Gastrocnemius medialis (tissue), 4 donors: ENCODE measurements around the gene SALL3. TPM values are rescaled to one million over a fixed set of nuclear protein-coding genes. Genes with fewer than 3 reads are reported as not detected.

Source experiments
- ATAC-seq, 2 donors: fragments of 150-250 bp; one replicate each; pipeline ENCODE4 v1.9.1; 2016
- DNase-seq, 2 donors: peaks; one replicate each; pipeline ENCODE4 v3.0.0-alpha.2; 2019
- H3K27ac ChIP-seq, 4 donors: fragments of 200-600 bp; sonication (generic); 1 replicate in 1 of 4; 2 replicates in 3 of 4; pipeline ENCODE4 v1.5.1; 2016 to 2018; ENCODE audit warnings: mild to moderate bottlenecking in 2 of 4, moderate library complexity in 1 of 4
- H3K27me3 ChIP-seq, 3 donors: fragments of 200-600 bp; sonication (generic) in 2 of 3; 1 replicate in 1 of 3; 2 replicates in 2 of 3; pipeline versions ENCODE4 v1.5.1 to v1.6.0; 2016 to 2019; ENCODE audit warnings: mild to moderate bottlenecking in 1 of 3, moderate library complexity in 1 of 3
- H3K36me3 ChIP-seq, 2 donors: fragments of 200-600 bp; sonication (generic) in 1 of 2; one replicate each; pipeline ENCODE4 v1.5.1; 2017 to 2018
- H3K4me1 ChIP-seq, 2 donors: fragments of 200-600 bp; sonication (generic) in 1 of 2; one replicate each; pipeline ENCODE4 v1.5.1; 2016 to 2017; ENCODE audit warnings: mild to moderate bottlenecking in 2 of 2
- H3K4me3 ChIP-seq, 4 donors: fragments of 200-600 bp; sonication (generic) in 3 of 4; 1 replicate in 1 of 4; 2 replicates in 3 of 4; pipeline ENCODE4 v1.5.1; 2016 to 2019; ENCODE audit warnings: mild to moderate bottlenecking in 2 of 4
- H3K9me3 ChIP-seq, 3 donors: fragments of 200-600 bp; sonication (generic) in 2 of 3; 1 replicate in 1 of 3; 2 replicates in 2 of 3; pipeline ENCODE4 v1.5.1; 2016 to 2019
- POLR2A ChIP-seq, 2 donors: fragments of 450-650 bp; IDR thresholded peaks; one replicate each; pipeline ENCODE4 v1.6.1; 2017; ENCODE audit warnings: antibody characterized with exemption in 2 of 2, mild to moderate bottlenecking in 2 of 2, moderate library complexity in 2 of 2
- in situ Hi-C, 4 donors: fragments of 200-750 bp; cut with MboI; loops; one replicate each; pipeline versions ENCODE4 v1.15.0 to v1.8.0; 2017; ENCODE audit warnings: low sequenced_read_pairs in 4 of 4
- intact Hi-C: fragments of 100-400 bp; cut with DNase I; formaldehyde crosslinking; loops from one replicate; pipeline ENCODE4 v1.15.1; 2023; ENCODE audit warnings: low total_unique reads
- total RNA-seq, 4 donors: library from RNA; depleted of rRNA; stranded (reverse); fragments of >200 nt; gene quantifications; one replicate each; pipeline versions ENCODE4 v1.1.0 to v1.2.3, GENCODE V29; 2016
- TF ChIP-seq, protein P1 (sequence below), 5 experiments: fragments of 450-650 bp in 3 of 5; fragments of 200-600 bp in 2 of 5; sonication (generic) in 2 of 5; IDR thresholded peaks in 4 of 5; conservative IDR thresholded peaks in 1 of 5; 1 replicate in 4 of 5; 2 replicates in 1 of 5; pipeline ENCODE4 v1.5.1; 2016 to 2019; ENCODE audit warnings: antibody characterized with exemption in 5 of 5, mild to moderate bottlenecking in 3 of 5, moderate library complexity in 3 of 5

The SALL3 gene
- total RNA-seq, 4 donors from 2014 or later: not detected

DNA sequence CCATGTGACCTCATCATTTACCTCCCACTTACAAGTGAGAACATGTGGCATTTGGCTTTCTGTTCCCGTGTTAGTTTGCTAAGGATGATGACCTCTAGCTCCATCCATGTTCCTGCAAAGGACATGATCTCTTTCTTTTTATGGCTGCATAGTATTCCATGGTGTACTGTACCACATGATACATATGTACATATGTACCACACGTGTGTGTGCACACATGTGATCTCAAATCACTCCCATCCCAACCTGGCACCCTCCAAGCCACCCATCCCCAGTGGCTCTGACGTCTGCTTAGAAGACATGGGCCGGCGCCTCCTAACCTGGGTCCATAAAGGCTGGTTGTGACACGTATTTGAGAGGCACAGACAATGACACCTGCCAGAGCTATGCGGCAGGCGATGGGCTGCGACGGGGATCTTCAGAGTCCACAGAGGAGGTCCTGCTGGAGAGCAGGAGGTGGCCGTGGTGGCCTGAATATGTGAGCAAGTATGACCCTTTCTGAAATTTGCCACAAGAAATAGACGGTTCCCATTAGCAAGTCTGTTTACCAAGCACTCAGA, 8.8 kb upstream of the SALL3 start:
- Histone ChIP-seq H3K36me3 (no peaks in the 10 kb centered on the region), H3K9me3 (no peaks in the 10 kb centered on the region), H3K4me3 (no peak overlapping the region), H3K27me3 (peaks cover 46 to 79% (median 49%) of the 10 kb centered on the region in 3 donors), H3K27ac (no peak overlapping the region), H3K4me1 (peaks cover 0 to 5% of the 10 kb centered on the region in 2 donors)
- TF ChIP-seq POLR2A (IDR thresholded peaks at IDR 0.05): no peak
- TF ChIP-seq, protein P1, sequence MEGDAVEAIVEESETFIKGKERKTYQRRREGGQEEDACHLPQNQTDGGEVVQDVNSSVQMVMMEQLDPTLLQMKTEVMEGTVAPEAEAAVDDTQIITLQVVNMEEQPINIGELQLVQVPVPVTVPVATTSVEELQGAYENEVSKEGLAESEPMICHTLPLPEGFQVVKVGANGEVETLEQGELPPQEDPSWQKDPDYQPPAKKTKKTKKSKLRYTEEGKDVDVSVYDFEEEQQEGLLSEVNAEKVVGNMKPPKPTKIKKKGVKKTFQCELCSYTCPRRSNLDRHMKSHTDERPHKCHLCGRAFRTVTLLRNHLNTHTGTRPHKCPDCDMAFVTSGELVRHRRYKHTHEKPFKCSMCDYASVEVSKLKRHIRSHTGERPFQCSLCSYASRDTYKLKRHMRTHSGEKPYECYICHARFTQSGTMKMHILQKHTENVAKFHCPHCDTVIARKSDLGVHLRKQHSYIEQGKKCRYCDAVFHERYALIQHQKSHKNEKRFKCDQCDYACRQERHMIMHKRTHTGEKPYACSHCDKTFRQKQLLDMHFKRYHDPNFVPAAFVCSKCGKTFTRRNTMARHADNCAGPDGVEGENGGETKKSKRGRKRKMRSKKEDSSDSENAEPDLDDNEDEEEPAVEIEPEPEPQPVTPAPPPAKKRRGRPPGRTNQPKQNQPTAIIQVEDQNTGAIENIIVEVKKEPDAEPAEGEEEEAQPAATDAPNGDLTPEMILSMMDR (IDR thresholded peaks at IDR 0.05 in 4 of 5, conservative IDR thresholded peaks at IDR 0.05 in 1 of 5): no peak
- ATAC-seq: no peak
- intact Hi-C loops (no loop called here), in situ Hi-C loops (no loop called here)
- DNase-seq: no peak

DNA sequence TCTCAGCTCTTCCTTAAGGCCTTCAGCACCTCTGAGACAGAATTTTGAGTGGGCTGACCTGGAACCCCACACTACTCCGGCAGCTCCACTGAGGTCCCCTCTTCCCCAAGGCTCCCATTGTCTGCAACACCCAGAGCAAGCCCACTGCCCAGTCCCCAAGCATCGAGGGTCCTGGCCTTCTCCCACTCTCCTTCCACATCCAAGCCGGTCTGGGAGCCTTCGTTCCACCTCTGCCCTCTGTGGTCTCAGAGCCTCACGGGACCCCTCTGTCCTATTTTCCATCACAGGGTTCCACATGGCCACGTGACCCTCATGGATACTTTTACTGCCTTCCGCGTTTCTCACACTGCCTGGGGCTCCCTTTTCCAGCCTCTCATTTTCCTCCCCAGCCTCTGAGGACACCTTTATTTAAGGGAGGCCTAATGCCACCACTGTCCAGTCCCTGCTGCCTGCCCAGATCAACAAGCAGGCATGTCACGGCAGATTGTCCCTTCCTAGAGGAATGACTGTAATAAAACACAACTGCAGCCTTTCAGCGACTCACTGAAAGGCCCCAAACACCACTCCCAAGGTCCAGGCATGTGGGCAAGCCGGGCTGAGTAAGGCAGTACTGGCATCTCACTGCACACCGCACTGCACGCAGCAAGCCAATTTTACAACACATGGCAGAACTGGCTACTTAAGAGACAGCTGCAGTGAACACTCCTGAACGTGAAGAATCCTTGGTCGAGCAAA, 7.9 kb upstream of the SALL3 start:
- ATAC-seq: no peak
- Histone ChIP-seq H3K4me1 (peaks cover 0 to 5% of the 10 kb centered on the region in 2 donors), H3K9me3 (no peaks in the 10 kb centered on the region), H3K36me3 (no peaks in the 10 kb centered on the region), H3K27me3 (peaks cover 49 to 84% (median 57%) of the 10 kb centered on the region in 3 donors), H3K4me3 (no peak overlapping the region), H3K27ac (no peak overlapping the region)
- intact Hi-C loops: no loop called here
- in situ Hi-C loops: no loop called here
- DNase-seq: no peak
- TF ChIP-seq POLR2A (IDR thresholded peaks at IDR 0.05): no peak
- TF ChIP-seq, protein P1 (IDR thresholded peaks at IDR 0.05 in 4 of 5, conservative IDR thresholded peaks at IDR 0.05 in 1 of 5): no peak

DNA sequence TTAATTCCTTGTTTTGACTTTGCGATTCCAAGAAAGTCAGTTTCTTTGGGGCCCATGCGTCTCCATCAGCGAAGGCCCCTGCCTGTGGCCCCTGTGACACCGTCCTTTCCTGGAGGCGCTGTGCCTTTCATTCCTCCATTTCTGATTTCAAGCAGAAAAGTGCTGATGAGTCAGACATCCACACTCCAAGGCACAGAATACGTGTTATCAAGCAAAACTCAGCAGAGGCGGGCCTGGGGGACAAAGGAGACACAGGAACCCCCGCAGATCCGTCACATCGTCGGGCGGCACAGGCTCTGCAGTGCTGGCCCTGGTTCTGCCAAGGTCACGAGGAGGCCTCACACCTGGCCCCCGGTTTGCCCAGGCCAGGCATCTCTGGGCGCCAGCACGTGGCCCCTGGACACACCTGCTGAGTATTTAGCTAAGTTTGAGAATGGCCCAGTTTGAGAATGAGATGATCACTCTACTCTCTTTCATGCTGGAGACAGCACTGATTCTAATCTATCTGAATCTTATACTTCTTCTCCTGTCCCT, 7.2 kb upstream of the SALL3 start:
- Histone ChIP-seq H3K9me3 (no peaks in the 10 kb centered on the region), H3K36me3 (no peaks in the 10 kb centered on the region), H3K27me3 (peaks cover 55 to 86% (median 65%) of the 10 kb centered on the region in 3 donors), H3K4me3 (no peak overlapping the region), H3K4me1 (peaks cover 0 to 5% of the 10 kb centered on the region in 2 donors), H3K27ac (no peak overlapping the region)
- DNase-seq: no peak
- no peak for TF ChIP-seq POLR2A (IDR thresholded peaks at IDR 0.05)
- TF ChIP-seq, protein P1 (IDR thresholded peaks at IDR 0.05 in 4 of 5, conservative IDR thresholded peaks at IDR 0.05 in 1 of 5): no peak
- no peak for ATAC-seq
- in situ Hi-C loops: no loop called here
- intact Hi-C loops: no loop called here

GRCh38 chr18:78972930-78973331, 6.7 kb upstream of the SALL3 start:
- TF ChIP-seq POLR2A (IDR thresholded peaks at IDR 0.05): no peak
- TF ChIP-seq, protein P1 (IDR thresholded peaks at IDR 0.05 in 4 of 5, conservative IDR thresholded peaks at IDR 0.05 in 1 of 5): no peak
- H3K36me3 ChIP-seq: no peaks in the 10 kb centered on the region
- DNase-seq: no peak
- no peak overlapping the region for H3K4me3 ChIP-seq
- intact Hi-C loops (no loop called here), in situ Hi-C loops (no loop called here)
- peaks cover 60 to 88% (median 70%) of the 10 kb centered on the region in 3 donors for H3K27me3 ChIP-seq
- H3K27ac ChIP-seq: no peak overlapping the region
- ATAC-seq: no peak
- H3K4me1 ChIP-seq: peaks cover 0 to 5% of the 10 kb centered on the region in 2 donors
- H3K9me3 ChIP-seq: no peaks in the 10 kb centered on the region
